HL-60 (cell line): ENCODE measurements around the gene SIN3B.

Experiments
- DNase-seq, 2 experiments: peaks; one replicate each; pipeline ENCODE4 v3.0.0-alpha.2; 2010 to 2020; ENCODE audit warnings: low read depth in 1 of 2, low spot score in 1 of 2
- H3K27ac ChIP-seq: fragments of 250-450 bp; sonication (Bioruptor Pico); replicated peaks from 2 replicates; pipeline ENCODE4 v1.5.1; 2020; ENCODE audit warnings: mild to moderate bottlenecking, moderate library complexity
- H3K27me3 ChIP-seq: fragments of 250-450 bp; sonication (Bioruptor Pico); 2 replicates; pipeline ENCODE4 v1.5.1; 2021; ENCODE audit warnings: mild to moderate bottlenecking, moderate library complexity; ENCODE audit not compliant: insufficient read depth, poor library complexity, severe bottlenecking
- H3K4me3 ChIP-seq: replicated peaks from 2 replicates; pipeline ENCODE4 v1.5.1; 2011; ENCODE audit warnings: mild to moderate bottlenecking, control low read depth, low read length; ENCODE audit not compliant: insufficient read depth
- CTCF ChIP-seq: IDR thresholded peaks from one replicate; pipeline ENCODE4 v1.5.1; 2011; ENCODE audit warnings: low read length, control low read depth, inconsistent platforms; ENCODE audit not compliant: insufficient read depth
- GABPA ChIP-seq: IDR thresholded peaks from 2 replicates; pipeline ENCODE4 v1.6.1; 2012; ENCODE audit warnings: low read depth
- POLR2AphosphoS5 ChIP-seq: IDR thresholded peaks from 2 replicates; pipeline ENCODE4 v1.6.1; 2012; ENCODE audit warnings: low read depth
- REST ChIP-seq: IDR thresholded peaks from 2 replicates; pipeline ENCODE4 v1.6.1; 2012; ENCODE audit warnings: low read depth; ENCODE audit not compliant: insufficient replicate concordance
- SPI1 ChIP-seq: IDR thresholded peaks from 2 replicates; pipeline ENCODE4 v1.6.1; 2012; ENCODE audit warnings: low read depth, mild to moderate bottlenecking, borderline replicate concordance

Gene SIN3B

GRCh38 chr19:16911046-16911445, 81.8 kb downstream of the SIN3B start:
- Histone ChIP-seq H3K27ac (no peak overlapping the region), H3K4me3 (no peak overlapping the region), H3K27me3 (no peaks in the 10 kb centered on the region)
- DNase-seq, result no peak
- TF ChIP-seq GABPA (no peak), REST (no peak), SPI1 (no peak), POLR2AphosphoS5 (no peak), CTCF (no peak)

- TF ChIP-seq GABPA, result no peak
- no peaks in the 10 kb centered on the region for H3K27me3 ChIP-seq
- no peak for DNase-seq
- H3K27ac ChIP-seq, result no peak overlapping the region
- H3K4me3 ChIP-seq, result no peak overlapping the region
Observed at GRCh38 chr19:16912780-16913179, 83.6 kb downstream of the SIN3B start.

- H3K27ac ChIP-seq, result no peak overlapping the region
- no peaks in the 10 kb centered on the region for H3K27me3 ChIP-seq
- no peak for DNase-seq
- TF ChIP-seq CTCF, result no peak
- H3K4me3 ChIP-seq, result no peak overlapping the region
Observed at GRCh38 chr19:16914421-16914820, 85.2 kb downstream of the SIN3B start.

GRCh38 chr19:16915135-16915534, 85.9 kb downstream of the SIN3B start:
- Histone ChIP-seq H3K27ac (no peak overlapping the region), H3K27me3 (no peaks in the 10 kb centered on the region), H3K4me3 (no peak overlapping the region)
- TF ChIP-seq CTCF (no peak), REST (no peak), GABPA (no peak), SPI1 (no peak), POLR2AphosphoS5 (no peak)
- DNase-seq, result no peak
